ENCODE measurements around the gene SNX5. TPM values are rescaled to one million over a fixed set of nuclear protein-coding genes. Genes with fewer than 3 reads are reported as not detected.

The SNX5 gene
- total RNA-seq (2014; rRNA removed; shearing (Covaris generic)), result 183 and 204 TPM in 2 replicates
- 263 and 274 TPM in 2 replicates for total RNA-seq (2022)
- Bru-seq, nascent RNA, result percentile 99 among the genes with signal in this experiment
- BruChase-seq, experiment 1, labeled RNA remaining after a 6-hour chase, result percentile 99 among the genes with signal in this experiment
- percentile 99 among the genes with signal in this experiment for BruChase-seq, experiment 2, labeled RNA remaining after a 2-hour chase
- long read RNA-seq, transcript SNX5-201 (13 exons, 2,270 nt), result major isoform, 102 of 194 reads
- long read RNA-seq, transcript SNX5-212 (2 exons, 1,321 nt), result minor isoform, 10 of 194 reads
- long read RNA-seq, transcript SNX5-202 (14 exons, 2,288 nt), result minor isoform, 21 of 194 reads
- long read RNA-seq, transcript SNX5-217 (1 exons, 1,087 nt), result minor isoform, 13 of 194 reads
- long read RNA-seq, partial matches to known transcripts, result 11 of 194 reads
- long read RNA-seq, other reads (novel, unspliced or antisense), result 28 of 194 reads

DNA sequence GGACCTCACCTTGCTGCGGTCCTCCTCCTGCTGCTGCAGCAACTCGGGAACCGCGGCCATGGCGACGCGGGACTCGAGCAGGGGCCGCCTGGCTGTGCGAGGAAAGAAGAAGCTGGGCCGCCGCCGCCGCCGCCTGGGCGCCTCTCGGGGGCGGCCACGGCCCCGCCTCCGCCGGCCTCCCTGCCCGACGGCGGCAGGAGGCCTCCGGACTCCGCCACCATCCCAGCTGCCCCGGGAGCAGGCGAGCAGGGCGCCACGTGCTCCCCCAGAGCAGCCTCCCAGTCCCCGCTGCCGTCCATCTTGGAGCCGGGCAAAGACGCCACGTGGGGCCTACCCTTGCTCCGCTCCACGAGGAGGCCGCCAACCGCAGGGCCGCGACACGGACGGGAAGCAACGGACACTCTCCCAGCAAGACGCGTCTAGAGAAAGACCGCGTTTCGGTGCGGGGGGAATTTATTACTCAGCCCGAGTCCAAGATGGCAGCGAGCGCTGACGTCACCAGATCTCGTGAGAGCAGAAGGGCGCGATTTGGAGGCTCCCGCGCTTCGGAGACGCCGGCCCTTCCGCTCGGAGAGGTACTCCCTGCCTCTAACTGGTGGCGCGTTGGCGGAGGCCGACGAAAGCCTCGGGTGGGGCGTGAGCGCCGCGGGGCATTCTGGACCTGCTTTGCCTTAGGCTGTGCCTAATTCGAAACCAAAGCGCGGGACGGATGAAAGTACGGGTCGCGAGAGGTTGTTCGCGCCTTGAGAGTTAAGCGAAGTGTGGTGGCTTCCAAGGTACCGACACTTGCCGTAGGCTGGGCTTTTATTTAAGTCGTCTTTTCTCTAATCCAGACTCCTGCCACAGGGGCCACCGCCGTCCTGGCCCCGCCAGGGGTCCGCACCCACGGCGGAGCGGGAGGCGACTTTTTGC, at the start of gene SNX5, which contains the start of gene MGME1:
Gene SNX5 (minus strand): TSS at position 429 of the 912 bp plus-strand sequence. CDS start 369 bp downstream, at position 60.
Gene MGME1 (plus strand): TSS at position 653 of the 912 bp plus-strand sequence. CDS start 842 bp downstream, outside the sequence.
- CTCF ChIA-PET (ENCODE audit: unreplicated experiment), result no interaction called here
- Histone ChIP-seq H3K9me2 (ENCODE audit: insufficient read depth, low read length) (no peaks in the 10 kb centered on the region), H3K79me2 (ENCODE audit: insufficient read depth, low read depth, low read length) (peaks cover 96% of the 10 kb centered on the region), H2AFZ (ENCODE audit: low read length) (peak within 1 kb of the TSS; percentile 31; the same call in 1 of the 2 replicates), H3K4me1 (ENCODE audit: insufficient read depth, low read length, poor library complexity, severe bottlenecking) (peaks cover 25% of the 10 kb centered on the region), H3K4me2 (ENCODE audit: low read length) (peak within 1 kb of the TSS; percentile 94), H3K9me3 (ENCODE audit: low read length) (no peaks in the 10 kb centered on the region), H3K36me3 (ENCODE audit: insufficient read depth, low read length) (peaks cover 81% of the 10 kb centered on the region), H3K27ac (ENCODE audit: low read depth, low read length, poor library complexity, severe bottlenecking) (peak within 1 kb of the TSS; percentile 95), H3K4me3 (ENCODE audit: low read depth, low read length, poor library complexity, severe bottlenecking) (peak within 1 kb of the TSS; percentile 97), H4K20me1 (ENCODE audit: insufficient read depth, low read length) (peaks cover 51% of the 10 kb centered on the region)
- POLR2A ChIA-PET, result interaction anchor here (0.8 to 4.0 kb wide), 4 partner anchors 10 to 25 kb away, joined by 3 to 47 read pairs (median 22); no protein-coding TSS in a partner anchor
- DNase-seq (ENCODE audit: low spot score), result peak; percentile 99
- intact Hi-C loops (cut with micrococcal nuclease; ENCODE audit: unreplicated experiment), result loop anchor here (5.0 to 10.0 kb wide), 2 partner anchors 111 to 536 kb away; partner anchors contain the start of gene SEC23B
- no TSS peak for BruUV-seq (replicated peaks)
- TF ChIP-seq EZH2phosphoT487 (IDR thresholded peaks at IDR 0.05; ENCODE audit: borderline replicate concordance, low read depth, low read length) (no peak), CTCF (conservative IDR thresholded peaks at IDR 0.05; ENCODE audit: low read length) (no peak)

GRCh38 chr20:18018100-18018499, 49.5 kb upstream of the SNX5 start:
- ChIA-PET POLR2A (interaction anchor here (0.7 kb wide), 1 partner anchor 68 kb away, joined by 4 read pairs; no protein-coding TSS in a partner anchor), CTCF (ENCODE audit: unreplicated experiment) (no interaction called here)
- Histone ChIP-seq H2AFZ (ENCODE audit: low read length) (no peak overlapping the region), H3K4me1 (ENCODE audit: insufficient read depth, low read length, poor library complexity, severe bottlenecking) (no peaks in the 10 kb centered on the region), H4K20me1 (ENCODE audit: insufficient read depth, low read length) (no peaks in the 10 kb centered on the region), H3K9me2 (ENCODE audit: insufficient read depth, low read length) (no peaks in the 10 kb centered on the region), H3K36me3 (ENCODE audit: insufficient read depth, low read length) (no peaks in the 10 kb centered on the region), H3K27ac (ENCODE audit: low read depth, low read length, poor library complexity, severe bottlenecking) (no peak overlapping the region), H3K4me2 (ENCODE audit: low read length) (no peak overlapping the region), H3K9me3 (ENCODE audit: low read length) (peaks cover 6% of the 10 kb centered on the region; the same call in 1 of the 2 replicates), H3K79me2 (ENCODE audit: insufficient read depth, low read depth, low read length) (no peaks in the 10 kb centered on the region), H3K4me3 (ENCODE audit: low read depth, low read length, poor library complexity, severe bottlenecking) (no peak overlapping the region)
- no TSS peak for BruUV-seq (replicated peaks)
- TF ChIP-seq EZH2phosphoT487 (IDR thresholded peaks at IDR 0.05; ENCODE audit: borderline replicate concordance, low read depth, low read length) (no peak), CTCF (conservative IDR thresholded peaks at IDR 0.05; ENCODE audit: low read length) (no peak)
- intact Hi-C loops (cut with micrococcal nuclease; ENCODE audit: unreplicated experiment), result no loop called here
- no peak for DNase-seq (ENCODE audit: low spot score)

Data from OCI-LY7 (cell line).